HG03097 (cell line): ENCODE results near the gene CDH13.

Experiments used
- ATAC-seq: cut with Tn5 transposase; IDR thresholded peaks from one replicate; pipeline ENCODE4 v1.9.1; 2021; ENCODE audit not compliant: unreplicated experiment, low FRiP score

The CDH13 gene

GRCh38 chr16:82684256-82684655, 57.5 kb downstream of the CDH13 start:
- no peak for ATAC-seq

- no peak for ATAC-seq
These were observed 58.8 kb downstream of the CDH13 start for GRCh38 chr16:82685526-82685925.

GRCh38 chr16:82694239-82694874, 67.6 kb downstream of the CDH13 start:
- no peak for ATAC-seq

GRCh38 chr16:82695806-82696205, 69.0 kb downstream of the CDH13 start:
- no peak for ATAC-seq

DNA sequence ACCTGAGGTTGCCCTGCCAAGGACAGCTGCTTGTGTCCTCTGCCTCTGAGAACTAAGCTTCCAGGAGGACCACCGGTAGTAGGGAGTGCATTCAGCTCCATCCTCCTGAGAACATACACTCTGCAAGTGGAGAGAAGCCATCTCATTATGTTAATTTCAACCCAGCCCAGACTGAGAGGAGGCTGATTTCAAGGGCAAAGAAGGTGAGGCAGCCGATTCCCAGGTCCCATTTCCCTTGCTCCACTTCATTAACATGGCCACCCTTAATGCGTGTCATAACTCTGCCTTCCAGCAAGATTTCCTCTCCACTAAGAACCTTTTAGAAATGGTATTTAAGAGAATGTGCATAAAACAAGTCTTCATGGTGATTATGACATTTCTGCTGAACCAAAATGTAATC, 72.5 kb downstream of the CDH13 start:
- no peak for ATAC-seq

- no peak for ATAC-seq
These were observed 73.1 kb downstream of the CDH13 start for GRCh38 chr16:82699711-82700495.

DNA sequence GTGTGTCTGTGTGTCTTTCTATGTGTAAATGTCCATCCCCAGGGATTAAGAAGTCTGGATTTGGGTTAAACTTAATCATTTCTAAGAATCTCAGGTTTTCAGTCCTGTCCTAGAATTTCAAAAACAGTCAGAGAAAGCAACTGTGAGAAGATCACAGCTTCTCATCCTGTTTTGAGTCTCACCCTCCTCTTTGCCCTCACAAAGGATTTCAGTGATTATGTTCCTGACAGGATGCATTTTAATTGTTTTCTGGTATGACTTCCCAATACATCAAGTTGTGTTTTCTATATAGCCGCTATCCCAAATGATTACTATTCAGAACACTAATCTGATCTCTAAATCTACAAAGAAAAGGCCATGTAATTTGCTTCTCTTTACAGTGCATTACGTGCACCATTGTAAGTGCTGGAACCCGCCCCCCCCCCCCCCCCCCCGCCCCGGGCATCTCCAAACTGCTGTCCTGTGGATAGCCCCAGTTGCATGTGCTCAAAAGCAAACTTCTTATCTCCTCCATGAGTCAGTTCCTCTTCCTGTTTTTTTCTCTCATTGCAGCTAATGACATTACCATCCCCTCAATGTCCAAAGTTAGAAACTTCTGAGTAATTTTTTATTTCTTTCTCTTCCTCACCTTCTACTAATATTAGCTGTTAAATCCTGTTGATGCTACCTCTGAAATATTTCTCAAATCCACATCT, 73.9 kb downstream of the CDH13 start:
- ATAC-seq: no peak

GRCh38 chr16:82701442-82701955, 74.7 kb downstream of the CDH13 start:
- ATAC-seq: no peak

- ATAC-seq: no peak
These were observed 76.4 kb downstream of the CDH13 start for GRCh38 chr16:82703161-82703560.

GRCh38 chr16:82703871-82704768, 77.4 kb downstream of the CDH13 start:
- ATAC-seq: no peak

DNA sequence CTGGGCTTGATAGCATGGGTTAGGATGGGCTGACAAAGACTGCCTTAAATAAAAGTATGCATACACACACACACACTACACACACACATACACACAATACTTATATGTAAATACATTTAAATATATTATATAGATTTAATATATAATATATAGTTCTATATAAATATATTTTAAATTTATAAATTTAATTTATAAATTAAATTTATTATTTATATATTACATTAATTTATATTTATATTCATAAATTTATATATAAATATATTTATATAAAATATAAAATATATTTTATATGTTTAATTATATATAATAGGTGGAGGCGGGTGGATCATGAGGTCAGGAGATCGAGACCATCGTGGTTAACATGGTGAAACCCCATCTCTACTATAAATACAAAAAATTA, 83.2 kb downstream of the CDH13 start:
- no peak for ATAC-seq

GRCh38 chr16:82713778-82714177, 87.0 kb downstream of the CDH13 start:
- ATAC-seq: no peak

DNA sequence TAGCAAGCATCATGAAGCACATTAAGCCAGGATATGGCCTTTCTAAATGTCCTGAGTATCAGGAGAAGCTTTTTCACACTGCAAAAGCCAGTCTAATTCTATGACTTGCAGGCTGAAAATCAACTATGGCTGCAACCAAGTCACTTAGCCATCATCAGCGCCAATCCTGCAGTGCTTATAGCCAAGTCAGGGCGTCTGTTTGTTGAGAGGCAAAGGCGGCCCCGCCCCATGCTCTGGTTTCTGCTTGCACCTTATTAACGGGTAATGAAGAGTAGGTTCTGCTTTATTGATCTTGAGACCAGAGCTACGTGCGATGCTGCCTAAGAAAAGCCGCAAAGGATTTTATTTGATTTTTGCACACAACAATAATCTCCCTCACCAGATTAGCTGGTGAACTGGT, 88.4 kb downstream of the CDH13 start:
- no peak for ATAC-seq

- ATAC-seq: no peak
These were observed 89.1 kb downstream of the CDH13 start for GRCh38 chr16:82715833-82716232.

DNA sequence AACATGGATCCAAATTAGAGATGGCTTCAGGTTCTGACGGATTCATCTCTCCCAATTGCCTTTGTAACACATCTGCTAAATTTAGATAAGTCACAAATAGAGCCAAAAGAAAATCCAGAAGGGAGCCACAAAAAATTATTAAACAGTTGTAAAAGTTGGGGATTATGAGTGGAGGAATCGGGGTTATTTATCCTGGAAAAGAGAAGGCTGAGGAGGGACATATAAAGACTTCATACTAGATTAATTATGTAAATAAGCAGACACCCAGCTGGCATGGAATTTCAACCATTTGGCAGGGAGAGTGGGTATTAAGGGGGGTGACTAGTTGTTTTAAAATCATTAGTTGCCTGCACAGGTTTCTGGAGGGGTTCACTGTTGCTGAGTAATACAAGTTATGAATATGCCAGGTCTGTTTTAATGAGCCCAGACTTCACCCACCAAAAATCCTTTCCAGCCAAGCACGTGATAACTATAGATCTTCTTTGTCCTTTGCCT, 89.6 kb downstream of the CDH13 start:
- no peak for ATAC-seq

DNA sequence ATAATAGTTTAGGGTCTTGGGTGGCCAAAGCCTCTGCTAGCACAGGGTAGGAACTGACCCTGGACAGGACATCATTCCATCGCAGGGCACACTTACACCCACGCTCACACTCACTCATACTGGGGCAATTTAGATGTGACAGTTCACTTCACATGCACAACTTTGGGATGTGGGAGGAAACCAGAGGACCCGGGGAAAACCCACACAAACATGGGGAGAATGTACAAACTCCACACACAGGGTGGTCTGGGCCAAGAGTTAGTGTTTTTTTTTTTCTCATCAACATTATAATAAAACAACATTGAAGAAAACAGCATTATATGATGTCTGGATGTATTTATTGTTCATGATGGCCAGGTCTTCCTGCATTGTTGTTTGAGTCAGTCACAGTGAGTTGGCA, 93.6 kb downstream of the CDH13 start:
- ATAC-seq: no peak

DNA sequence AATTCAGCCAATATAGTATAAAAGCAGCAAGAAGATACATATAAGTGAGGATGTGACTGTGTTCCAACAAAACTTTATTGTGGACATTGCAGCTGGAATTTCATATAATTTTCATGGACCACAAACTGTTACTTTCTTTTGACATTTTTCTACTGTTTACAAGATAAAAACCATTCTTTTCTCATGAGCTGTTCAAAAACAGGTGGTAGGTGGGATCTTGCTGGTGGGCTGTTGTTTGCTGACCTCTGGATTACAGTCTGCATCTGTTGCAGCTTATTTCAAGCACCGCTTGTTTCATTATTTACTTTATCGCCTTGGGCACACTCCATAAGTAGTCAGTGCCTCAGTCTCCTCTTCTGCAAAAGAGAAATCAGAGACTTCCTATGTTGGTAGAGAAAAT, 99.5 kb downstream of the CDH13 start:
- no peak for ATAC-seq

DNA sequence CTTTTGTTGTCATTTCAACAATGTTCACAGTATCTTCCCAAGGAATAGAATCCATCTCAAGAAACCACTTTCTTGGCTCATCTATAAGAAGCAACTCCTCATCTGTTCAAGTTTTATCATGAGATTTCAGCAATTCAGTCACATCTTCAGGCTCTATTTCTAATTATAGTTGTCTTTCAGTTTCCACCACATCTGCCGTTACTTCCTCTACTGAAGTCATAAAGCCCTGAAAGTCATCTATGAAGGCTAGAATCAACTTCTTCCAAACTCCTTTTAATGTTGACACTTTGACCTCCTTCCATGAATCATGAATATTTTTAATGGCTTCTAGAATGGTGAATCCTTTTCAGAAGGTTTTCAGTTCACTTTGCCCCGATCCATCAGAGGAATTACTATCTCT, 102.1 kb downstream of the CDH13 start:
- no peak for ATAC-seq

- ATAC-seq: no peak
These were observed 104.1 kb downstream of the CDH13 start for GRCh38 chr16:82730901-82731300.

- no peak for ATAC-seq
These were observed 105.7 kb downstream of the CDH13 start for GRCh38 chr16:82732461-82732860.
